ENCODE data around the gene HENMT1. TPM values are rescaled to one million over a fixed set of nuclear protein-coding genes. Genes with fewer than 3 reads are reported as not detected.
A peak's percentile ranks its signal among the peaks of the same experiment; 100 is the strongest.
"Not testable (repeated sequence)": the region's sequence is repeated elsewhere in the genome, so short reads cannot be mapped to it uniquely, and the experiment has no call there.

The HENMT1 gene
- total RNA-seq, 1 experiment from 2014 or later: not detected

DNA sequence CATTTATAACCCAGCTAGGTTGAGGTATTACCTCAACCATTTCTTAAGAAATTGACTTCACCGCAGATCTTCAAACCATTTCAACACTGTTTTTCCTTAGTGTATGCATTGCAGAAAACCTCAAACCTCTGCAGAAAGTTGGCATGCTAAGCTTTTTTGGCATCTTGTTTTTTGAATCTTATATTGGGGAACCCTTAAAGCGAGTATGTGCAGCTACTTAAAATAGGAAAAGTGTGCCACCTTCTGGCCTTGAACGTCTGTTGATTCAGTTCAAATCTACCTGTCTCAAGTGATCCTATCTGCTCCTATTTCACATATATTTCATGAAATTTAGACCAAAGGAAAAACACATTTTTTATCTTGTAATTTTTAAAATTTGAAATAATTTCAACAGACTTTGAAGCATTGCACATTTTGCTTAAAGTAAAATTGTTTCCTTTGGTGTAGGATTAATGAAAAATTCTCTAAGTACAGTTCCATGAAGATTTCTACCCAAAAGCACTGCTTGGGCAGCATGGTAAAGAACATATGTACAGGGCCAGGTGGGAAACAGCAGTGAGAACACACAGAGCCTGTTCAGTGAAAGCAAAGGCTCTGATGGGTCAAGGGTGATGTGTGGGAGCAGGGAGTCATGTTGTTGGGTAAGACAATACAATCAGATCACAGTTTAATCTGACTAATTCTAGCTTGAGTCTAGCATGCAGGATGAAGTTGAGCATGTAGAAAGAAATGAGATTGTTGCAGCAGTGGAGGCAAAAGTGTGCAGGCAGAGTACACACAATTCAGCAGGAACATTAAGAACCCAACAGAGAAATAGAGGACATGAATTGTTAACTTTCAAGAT, 17.2 kb downstream of the HENMT1 start:
- peak; percentile 68 for DNase-seq (ENCODE audit: low read depth, low spot score)
- in situ Hi-C loops (cut with HindIII; ENCODE audit: low pct_unique_long_range_greater_than_20kb, low sequenced_read_pairs): no loop called here

DNA sequence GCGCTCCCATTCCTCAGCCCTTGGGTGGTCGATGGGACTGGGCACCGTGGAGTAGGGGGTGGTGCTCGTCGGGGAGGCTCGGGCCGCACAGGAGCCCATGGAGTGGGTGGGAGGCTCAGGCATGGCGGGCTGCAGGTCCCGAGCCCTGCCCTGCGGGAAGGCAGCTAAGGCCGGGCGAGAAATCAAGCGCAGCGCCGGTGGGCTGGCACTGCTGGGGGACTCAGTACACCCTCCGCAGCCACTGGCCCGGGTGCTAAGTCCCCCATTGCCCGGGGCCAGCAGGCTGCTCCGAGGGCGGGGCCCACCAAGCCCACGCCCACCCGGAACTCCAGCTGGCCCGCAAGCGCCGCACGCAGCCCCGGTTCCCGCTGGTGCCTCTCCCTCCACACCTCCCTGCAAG, 20.0 kb downstream of the HENMT1 start:
- in situ Hi-C loops (cut with HindIII; ENCODE audit: low pct_unique_long_range_greater_than_20kb, low sequenced_read_pairs); DNase-seq (ENCODE audit: low read depth, low spot score): not testable (repeated sequence)

DNA sequence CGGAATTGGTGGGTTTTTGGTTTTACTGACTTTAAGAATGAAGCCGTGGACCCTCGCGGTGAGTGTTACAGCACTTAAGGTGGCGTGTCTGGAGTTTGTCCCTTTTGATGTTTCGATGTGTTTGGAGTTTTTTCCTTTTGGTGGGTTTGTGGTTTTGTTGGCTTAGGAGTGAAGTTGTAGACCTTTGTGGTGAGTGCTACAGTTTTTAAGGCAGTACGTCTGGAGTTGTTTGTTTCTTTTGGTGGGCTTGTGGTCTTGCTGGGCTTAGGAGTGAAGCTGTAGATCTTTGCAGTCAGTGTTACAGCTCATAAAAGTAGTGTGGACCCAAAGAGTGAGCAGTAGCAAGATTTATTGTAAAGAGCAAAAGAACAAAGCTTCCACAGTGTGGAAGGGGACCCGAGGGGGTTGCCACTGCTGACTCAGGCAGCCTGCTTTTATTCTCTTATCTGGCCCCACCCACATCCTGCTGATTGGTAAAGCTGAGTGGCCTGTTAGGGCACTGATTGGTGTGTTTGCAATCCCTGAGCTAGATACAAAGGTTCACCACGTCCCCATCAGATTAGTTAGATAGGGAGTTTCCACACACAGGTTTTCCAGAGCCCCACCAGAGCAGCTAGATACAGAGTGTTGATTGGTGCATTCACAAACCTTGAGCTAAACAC, 20.9 kb downstream of the HENMT1 start:
- in situ Hi-C loops (cut with HindIII; ENCODE audit: low pct_unique_long_range_greater_than_20kb, low sequenced_read_pairs): no loop called here
- DNase-seq (ENCODE audit: low read depth, low spot score): no peak

DNA sequence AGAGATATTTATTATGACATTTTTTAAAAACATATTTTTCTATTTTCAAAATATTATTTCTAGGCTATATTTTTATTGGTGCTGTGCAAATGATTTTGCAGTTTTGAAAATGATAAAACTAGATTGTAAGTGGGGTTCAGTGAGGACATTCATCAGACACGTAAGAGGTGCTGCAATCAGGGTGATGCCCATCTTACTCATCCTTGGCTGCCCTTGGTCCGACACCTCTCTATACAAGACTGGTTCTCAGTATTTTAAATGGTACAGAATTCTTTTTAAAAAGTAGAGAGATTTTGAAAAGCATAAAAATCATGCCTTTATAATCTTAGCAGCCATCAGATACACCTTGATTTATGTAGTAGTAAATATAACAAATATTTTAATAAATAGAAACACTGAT, 24.0 kb downstream of the HENMT1 start:
- no peak for DNase-seq (ENCODE audit: low read depth, low spot score)
- in situ Hi-C loops (cut with HindIII; ENCODE audit: low pct_unique_long_range_greater_than_20kb, low sequenced_read_pairs): no loop called here

DNA sequence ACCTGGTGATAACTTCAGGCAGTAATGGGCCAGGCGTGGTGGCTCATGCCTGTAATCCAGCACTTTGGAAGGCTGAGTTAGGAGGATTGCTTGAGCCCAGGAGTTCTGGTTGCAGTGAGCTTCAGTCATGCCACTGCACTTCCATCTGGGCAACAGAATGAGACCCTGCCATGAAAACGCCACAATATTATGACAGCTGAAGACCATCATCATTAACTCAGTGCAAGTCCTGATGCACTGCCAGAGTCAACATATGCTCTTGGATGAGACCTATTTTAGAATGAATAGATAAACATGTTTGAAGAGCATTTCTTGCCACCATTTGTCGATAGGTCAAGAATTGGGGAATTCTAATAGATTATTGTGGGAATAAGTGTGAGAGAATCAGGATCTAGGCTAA, 26.4 kb downstream of the HENMT1 start:
- in situ Hi-C loops (cut with HindIII; ENCODE audit: low pct_unique_long_range_greater_than_20kb, low sequenced_read_pairs): no loop called here
- DNase-seq (ENCODE audit: low read depth, low spot score): no peak

DNA sequence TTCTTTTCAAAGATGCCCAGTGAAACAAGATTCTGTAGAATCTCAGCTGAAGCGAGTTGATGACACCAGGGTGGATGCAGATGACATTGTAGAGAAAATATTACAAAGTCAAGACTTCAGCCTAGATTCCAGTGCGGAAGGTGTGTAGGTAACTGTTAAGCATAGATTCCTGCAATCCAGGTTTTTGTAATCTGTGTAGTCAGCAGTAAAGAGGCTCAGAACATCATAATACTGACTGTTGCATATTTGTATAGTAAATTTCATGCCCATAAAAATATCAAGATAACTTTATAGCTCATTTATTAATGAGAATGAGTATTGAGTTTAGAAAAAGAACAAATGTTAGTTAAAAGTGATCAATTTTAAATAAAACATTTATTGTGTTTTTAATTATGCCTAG, 32.2 kb downstream of the HENMT1 start:
- in situ Hi-C loops (cut with HindIII; ENCODE audit: low pct_unique_long_range_greater_than_20kb, low sequenced_read_pairs): no loop called here

DNA sequence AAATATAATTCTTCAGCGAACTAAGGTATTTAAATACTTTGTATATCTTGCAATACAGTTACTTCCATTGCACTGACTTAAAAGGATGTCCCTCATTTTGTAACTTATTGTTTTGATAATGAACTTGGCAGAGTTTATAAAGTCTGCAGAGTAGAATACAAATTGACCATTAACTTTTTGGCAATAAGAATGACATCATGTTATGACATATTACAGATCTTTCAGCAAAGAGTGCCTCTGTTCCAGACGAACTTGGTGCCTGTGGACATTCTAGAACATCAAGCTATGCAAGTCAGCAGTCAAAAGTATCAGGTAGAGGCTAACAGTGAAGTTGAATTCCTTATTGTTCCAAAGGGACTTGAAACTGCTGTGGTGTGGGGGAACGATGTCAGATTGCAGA, 32.9 kb downstream of the HENMT1 start:
- no peak for DNase-seq (ENCODE audit: low read depth, low spot score)
- in situ Hi-C loops (cut with HindIII; ENCODE audit: low pct_unique_long_range_greater_than_20kb, low sequenced_read_pairs): no loop called here

More for the DNA sequence above, 32.2 kb downstream of the HENMT1 start:
- no peak for DNase-seq (ENCODE audit: low read depth, low spot score)

DNA sequence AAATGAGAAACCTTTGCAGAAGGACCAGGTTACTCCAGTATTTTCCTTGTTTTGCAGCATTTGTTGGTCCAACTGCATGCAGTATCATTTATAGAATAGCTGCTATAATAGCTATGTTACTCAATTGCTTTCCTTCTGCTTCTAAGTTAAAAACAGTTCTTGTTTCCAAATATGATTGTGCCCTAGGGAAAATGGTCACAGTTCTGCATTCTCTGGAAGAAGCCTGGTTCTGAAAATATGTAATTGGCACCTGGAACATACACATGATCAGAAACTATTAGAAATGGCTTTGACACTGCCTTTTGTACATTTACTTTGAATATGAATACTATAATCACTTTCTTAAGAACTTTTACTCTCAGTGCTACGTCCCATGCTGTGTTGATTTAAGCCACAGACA, 33.6 kb downstream of the HENMT1 start:
- in situ Hi-C loops (cut with HindIII; ENCODE audit: low pct_unique_long_range_greater_than_20kb, low sequenced_read_pairs): no loop called here
- DNase-seq (ENCODE audit: low read depth, low spot score): no peak

DNA sequence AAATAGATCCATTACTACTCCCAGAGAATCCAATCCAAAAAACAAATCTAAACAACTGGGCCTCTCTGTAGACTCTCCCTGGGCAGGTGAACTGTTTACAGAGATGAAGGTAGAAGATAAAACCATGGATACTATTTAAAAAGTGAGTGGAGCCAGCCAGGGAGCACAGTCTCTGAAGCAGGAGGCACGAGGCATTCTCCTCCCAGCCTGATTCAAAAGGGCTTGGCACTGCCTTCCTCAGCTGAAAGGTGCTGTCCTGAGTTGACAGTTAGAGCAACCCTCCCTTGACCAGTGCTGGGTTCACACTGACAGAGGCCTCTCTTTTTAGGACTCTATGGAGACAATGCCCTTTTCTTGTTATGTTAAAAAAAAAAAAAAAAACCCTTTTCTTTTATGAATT, 36.8 kb downstream of the HENMT1 start:
- DNase-seq (ENCODE audit: low read depth, low spot score): no peak
- in situ Hi-C loops (cut with HindIII; ENCODE audit: low pct_unique_long_range_greater_than_20kb, low sequenced_read_pairs): no loop called here

DNA sequence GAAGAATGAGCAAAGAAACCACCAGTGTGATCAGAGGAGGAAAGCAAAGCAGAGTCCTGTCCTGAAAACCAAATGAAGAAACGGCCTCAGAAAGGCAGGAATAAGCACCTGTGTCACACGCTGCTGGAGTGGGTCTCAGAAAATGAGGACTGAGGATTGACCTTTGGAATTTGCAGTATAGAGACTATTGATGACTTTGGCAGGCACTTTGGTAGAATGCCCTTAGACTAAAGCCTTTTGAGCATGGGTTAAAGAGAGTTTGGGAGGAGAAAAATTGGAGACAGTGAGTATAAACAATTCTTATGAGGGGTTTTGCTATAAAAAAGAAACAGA, 43.2 kb downstream of the HENMT1 start:
- DNase-seq (ENCODE audit: low read depth, low spot score): no peak
- in situ Hi-C loops (cut with HindIII; ENCODE audit: low pct_unique_long_range_greater_than_20kb, low sequenced_read_pairs): no loop called here

DNA sequence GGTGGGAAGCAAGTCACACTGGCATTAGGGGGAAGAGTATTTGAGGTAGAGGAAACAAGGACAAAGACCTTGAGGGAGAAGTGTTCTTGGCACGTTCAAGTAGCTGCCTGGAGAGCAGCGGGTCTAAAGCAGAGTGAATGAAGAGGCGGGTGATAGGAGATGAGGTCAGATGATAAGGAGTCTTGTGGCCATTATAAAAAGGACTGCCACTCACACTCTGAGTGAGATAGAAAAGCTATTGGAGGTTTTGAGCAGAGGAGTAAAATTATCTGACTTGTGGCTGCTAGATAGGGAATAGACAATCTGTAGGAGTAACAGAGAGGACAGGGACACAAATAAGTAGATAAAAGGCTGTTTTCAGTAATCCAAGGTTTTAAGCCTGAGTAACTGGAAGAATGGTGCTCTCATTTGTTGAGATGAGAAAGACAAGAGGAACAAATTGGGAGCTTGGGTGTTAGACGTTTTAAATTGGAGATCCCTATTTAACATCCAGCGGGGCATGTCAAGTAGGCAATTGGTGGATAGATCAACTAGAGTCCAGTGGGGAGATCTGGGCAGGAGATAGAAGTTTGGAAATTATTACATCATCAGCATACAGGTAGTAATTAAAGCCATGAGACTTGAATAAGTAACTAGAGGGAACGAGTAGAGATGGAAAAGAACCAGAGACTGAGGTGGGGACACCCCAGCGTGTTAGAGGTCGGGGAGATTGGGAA, 43.7 kb downstream of the HENMT1 start:
- in situ Hi-C loops (cut with HindIII; ENCODE audit: low pct_unique_long_range_greater_than_20kb, low sequenced_read_pairs): no loop called here

DNA sequence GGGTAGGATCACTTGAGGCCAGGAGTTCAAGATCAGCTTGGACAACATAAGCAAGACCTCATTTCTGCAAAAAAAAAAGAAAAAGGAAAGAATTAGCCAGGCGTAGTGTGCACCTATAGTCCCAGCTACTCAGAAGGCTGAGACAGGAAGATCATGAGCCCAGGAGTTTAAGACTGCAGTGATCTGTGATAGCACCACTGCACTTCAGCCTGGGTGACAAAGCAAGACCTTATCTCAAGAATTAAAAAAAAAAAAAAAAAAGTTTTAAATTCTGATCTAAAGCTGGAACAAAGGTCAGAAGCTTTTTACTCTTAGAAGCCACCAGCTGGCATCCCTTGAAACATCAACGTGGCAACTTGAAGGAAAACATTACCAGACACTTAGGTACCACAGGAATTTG, 45.3 kb downstream of the HENMT1 start:
- in situ Hi-C loops (cut with HindIII; ENCODE audit: low pct_unique_long_range_greater_than_20kb, low sequenced_read_pairs): no loop called here
- no peak for DNase-seq (ENCODE audit: low read depth, low spot score)

More for the DNA sequence above, 43.7 kb downstream of the HENMT1 start:
- no peak for DNase-seq (ENCODE audit: low read depth, low spot score)

DNA sequence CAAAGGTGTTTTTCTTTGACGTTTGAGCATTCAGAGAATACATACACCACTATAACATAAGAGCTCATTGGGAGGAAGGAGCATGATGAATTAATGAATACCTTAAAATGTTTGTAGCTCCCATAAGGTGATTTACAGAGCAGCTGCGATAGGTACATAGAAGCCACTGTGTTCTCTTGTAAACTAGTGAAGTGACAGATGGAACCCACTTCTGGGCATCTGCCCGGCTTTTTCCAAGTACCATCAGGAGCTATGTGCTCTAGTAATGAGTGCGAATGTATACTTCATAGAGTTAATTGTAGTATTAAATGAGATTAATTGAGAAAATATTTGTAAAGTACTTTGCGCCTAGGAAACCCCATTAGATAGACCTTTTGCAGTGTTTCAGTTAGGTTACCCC, 48.4 kb downstream of the HENMT1 start:
- in situ Hi-C loops (cut with HindIII; ENCODE audit: low pct_unique_long_range_greater_than_20kb, low sequenced_read_pairs): no loop called here
- no peak for DNase-seq (ENCODE audit: low read depth, low spot score)

DNA sequence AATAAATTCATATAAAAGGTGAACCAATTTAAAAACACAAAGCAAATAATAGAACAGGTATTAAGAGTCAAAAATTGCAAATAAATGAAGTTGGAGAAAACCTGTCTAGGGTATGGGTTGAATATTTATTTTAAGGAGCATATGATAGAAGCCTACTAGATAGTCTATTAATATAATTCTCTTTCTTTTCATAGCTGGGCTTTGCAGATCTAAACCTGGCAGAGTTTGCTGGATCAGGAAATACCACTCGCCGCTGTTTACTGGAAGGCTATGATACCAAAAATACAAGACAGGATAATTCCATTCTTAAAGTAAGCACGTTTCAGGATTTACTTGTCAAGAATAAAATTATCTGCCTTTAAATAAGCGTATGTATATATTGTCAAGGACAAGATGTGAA, 48.9 kb downstream of the HENMT1 start:
- in situ Hi-C loops (cut with HindIII; ENCODE audit: low pct_unique_long_range_greater_than_20kb, low sequenced_read_pairs): no loop called here
- DNase-seq (ENCODE audit: low read depth, low spot score): no peak

DNA sequence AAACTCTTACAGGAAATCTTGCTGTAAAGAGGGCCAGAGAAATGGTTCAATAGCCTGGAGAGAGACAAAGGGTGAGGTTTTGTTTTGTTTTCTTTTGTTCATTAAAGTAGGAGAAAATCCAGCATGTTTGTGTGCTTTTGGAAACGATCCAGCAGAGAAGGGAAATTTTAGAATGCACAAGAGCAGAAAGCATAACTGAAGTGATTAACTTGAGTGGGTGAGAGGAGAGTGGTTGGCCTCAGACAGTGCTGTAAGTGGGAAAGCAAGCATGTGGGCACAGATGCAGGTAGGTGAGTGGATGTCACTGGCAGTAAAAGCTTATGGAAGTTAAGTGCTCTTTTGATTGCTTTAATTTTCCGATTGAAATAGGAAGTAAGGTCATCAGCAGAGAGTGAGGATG, 50.8 kb downstream of the HENMT1 start:
- in situ Hi-C loops (cut with HindIII; ENCODE audit: low pct_unique_long_range_greater_than_20kb, low sequenced_read_pairs): no loop called here
- DNase-seq (ENCODE audit: low read depth, low spot score): no peak

DNA sequence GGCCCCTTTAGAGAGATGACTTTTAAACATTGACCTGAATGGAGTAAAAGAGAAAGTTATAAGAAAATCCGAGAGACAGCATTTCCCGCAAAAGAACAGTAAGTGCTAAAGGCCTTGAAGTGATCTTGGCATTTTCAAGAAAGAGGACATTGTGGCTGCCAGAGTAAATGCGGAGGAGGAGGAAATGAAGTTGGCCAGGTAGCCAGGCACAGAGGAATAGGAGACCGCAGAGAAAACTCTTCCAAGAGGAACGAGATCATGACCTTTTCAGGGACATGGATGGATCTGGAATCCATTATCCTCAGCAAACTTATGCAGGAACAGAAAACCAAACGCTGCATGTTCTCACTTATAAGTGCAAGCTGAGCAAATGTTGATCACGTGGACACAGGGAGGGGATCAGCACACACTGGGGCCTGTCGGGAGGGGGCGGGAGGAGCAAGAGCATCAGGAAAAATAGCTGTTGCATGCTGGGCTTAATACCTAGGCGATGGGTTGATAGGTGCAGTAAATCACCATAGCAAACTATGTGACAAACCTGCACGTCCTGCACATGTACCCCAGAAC, 51.3 kb downstream of the HENMT1 start:
- in situ Hi-C loops (cut with HindIII; ENCODE audit: low pct_unique_long_range_greater_than_20kb, low sequenced_read_pairs): no loop called here
- DNase-seq (ENCODE audit: low read depth, low spot score): no peak

DNA sequence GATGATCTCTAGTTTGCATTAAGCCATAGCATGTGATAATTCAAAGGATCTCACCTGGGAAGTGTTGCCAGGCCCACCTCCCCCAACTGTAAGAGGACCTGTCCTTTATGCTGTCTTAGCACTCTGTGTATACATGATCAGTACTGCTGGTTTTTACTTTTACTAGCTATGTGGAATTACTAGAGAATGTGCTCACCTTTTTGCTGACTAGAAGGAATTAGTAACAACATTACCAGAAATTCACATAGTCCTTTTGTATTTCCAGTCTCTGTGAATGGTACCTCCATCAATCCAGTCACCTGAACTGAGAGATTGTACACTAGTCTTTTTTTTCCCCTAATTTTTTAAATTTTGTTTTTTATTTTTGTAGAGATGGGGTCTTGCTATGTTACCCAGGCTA, 54.4 kb downstream of the HENMT1 start:
- in situ Hi-C loops (cut with HindIII; ENCODE audit: low pct_unique_long_range_greater_than_20kb, low sequenced_read_pairs): no loop called here
- no peak for DNase-seq (ENCODE audit: low read depth, low spot score)

DNA sequence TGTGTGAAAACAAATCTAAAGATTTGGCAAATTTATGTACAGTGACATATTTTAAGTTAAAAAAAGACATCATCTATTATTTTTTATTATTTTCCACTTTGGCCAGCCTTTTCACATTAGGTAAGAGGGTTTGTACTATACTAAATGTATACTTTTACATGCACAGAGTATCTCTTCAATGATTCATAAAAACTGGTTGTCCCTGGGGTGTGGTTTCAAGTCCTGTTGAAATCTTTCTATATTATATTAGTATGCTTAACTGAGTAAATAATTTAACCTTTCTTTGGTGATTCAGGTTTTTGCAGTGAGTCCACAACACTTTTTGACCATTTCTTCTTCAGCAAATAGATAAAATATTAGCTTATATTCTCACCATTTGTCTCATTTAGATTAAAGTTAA, 55.3 kb downstream of the HENMT1 start:
- in situ Hi-C loops (cut with HindIII; ENCODE audit: low pct_unique_long_range_greater_than_20kb, low sequenced_read_pairs): no loop called here
- no peak for DNase-seq (ENCODE audit: low read depth, low spot score)
